HG03457 (cell line): ENCODE measurements around the gene OSBPL5.

Source experiments
- ATAC-seq: cut with Tn5 transposase; IDR thresholded peaks from one replicate; pipeline ENCODE4 v1.9.1; 2021; ENCODE audit warnings: moderate number of reproducible peaks; ENCODE audit not compliant: unreplicated experiment

The OSBPL5 gene

DNA sequence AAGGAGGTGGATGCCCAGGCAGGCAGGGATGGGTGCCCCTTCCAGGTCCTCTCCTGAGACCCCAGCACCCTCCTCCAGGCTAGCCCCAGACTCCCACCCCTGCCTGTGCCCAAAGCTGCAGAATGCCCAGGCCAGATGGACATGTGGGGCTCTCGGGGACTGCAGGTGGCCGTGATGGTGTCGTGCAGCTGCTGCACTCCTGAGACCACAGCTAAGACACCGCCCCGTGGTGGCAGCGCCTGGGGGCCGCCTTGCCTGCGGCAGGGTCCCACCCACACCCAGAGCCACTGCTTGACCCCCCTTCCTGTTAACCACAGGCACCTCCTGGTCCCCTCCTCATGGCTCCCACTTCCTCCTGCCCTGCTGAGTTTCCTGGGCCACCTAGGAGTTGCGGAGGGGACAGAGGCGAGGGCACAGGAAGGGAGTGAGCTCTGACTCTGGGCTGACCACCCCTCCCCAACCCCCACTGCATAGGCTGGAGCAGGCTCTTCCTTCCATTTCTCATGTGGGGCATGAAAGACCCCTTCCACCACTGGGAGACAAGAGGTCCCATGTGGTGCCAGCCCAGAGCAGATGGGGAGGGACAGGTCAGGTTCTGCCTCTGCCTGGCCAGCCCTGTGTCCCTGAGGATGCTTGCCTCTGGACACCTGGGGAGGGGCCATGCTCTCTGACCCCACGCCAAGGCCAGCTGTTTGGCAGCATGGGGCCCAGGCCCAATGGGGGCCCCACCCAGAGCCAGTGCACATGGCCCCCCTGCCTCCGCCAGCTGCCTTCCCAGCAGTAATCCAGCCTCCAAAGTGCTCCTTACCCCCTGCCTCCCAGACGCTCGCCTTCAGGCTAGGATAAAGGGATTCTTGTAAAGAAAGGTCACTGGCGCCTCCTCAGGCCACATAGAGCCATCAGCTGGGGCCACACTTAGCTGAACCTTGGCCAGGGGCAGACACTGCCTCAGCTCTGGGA, 29.3 kb downstream of the OSBPL5 start:
- no peak for ATAC-seq

- no peak for ATAC-seq
These were observed 30.2 kb downstream of the OSBPL5 start for GRCh38 chr11:3134651-3135480.

- no peak for ATAC-seq
These were observed 30.9 kb downstream of the OSBPL5 start for GRCh38 chr11:3134218-3134621.

DNA sequence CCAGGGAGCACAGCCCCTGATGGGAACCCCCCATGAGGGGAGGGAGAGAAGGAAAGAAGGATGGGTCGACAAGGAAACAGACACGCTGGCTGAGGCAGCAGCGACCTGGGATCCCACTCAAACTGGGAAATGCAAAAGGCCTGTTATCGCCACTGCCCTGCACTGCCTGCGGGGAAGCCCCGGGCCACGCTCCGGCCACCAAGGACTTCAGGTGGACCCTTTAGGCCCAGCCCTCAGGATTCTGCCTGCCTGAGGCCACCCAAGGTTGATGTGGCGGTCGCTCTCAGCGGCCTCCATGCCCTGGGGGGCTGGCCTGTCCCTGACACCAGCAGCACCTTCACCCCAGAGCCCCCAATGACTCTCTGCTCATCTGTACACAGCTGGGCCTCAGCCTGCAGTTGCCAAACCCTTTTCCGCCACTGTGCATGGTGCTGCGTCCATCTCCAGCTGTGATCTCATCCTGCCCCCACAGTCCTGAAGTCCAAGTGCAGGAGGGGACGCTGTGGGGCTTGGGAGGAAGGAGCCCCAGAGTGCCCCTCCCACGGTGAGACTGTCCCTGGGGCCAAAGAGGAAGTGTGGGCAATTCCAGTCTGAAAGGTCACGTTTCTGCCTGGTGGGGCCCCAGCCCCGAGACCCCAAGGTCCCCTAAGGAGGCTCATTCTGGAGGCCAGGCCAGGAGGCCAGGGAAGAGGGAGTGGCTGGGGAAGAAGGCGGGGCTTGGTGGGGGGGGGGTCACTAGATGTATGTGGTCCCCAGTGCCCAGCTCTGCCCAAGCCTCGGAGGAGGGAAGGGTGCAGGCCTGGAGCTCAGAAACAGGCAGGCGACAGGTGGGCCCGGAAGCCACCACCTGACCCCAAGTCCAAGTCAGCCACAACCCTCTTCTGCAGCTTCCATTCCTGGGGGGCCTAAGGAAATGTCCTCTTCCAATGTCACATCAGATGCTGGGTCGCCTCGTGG, 31.6 kb downstream of the OSBPL5 start:
- ATAC-seq = no peak

GRCh38 chr11:3132831-3133260, 32.3 kb downstream of the OSBPL5 start:
- no peak for ATAC-seq

DNA sequence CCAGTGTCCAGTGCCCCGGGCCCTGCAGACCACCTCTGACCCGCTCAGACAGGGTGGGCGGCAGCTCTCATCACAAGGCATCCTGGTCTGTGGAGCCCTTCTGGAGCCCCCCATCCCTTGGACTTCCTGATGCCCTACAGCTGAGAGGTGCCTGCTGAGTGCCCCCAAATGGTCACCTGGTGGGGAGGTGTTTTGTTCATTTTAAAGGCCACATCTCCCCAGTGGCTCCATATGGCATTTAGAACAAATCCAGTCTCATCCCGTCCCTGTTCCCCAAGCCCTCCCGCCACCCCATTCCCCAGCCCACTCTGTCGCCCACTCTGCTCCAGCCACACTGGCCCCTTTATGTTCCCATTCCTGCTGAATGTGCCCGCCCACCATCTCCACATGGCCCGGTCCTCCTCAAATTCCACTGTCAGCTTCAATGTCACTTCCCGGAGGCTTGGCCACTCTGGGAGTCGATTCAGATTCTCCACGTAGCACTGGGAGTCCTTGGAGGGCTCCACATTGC, 32.8 kb downstream of the OSBPL5 start:
- ATAC-seq = no peak

GRCh38 chr11:3131330-3131941, 33.7 kb downstream of the OSBPL5 start:
- no peak for ATAC-seq

DNA sequence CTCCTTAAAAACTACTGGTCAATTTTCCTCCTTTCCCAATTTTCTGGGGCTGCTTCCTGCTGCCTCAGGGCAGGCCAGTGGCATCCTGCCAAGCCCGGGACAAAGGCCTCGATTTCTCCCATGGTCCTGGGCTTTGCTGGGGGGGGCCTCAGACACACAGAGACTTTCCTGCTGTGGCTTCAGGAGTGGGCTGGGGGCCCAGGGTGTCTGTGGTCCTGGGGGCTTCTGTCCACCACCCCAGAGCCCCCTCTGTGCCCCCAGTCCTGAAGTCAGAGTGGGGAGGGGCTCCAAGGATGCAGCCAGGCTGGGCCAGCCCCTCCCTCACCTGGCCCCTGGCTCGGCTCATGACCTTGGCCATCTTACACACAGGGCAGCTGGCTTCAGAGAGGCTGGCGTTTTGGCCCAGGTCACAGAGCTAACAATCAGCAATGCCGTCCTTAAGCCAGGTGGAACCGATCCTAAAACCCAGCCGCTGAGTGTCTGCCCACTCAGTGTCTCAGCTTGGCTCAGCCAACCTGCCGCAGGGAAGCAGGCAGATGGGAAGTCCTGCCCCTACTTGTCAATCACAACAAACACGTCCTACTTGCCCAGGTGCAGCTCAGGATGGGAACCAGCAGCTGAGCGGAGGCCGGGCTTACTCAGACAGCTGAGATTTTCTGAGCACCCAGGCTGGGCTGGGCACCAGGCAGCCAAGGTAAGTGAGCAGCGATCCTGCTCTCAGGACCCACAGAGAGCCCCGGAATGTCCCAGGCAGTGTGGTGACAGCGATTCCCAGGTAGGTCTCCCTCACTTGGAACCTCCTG, 34.6 kb downstream of the OSBPL5 start:
- no peak for ATAC-seq

DNA sequence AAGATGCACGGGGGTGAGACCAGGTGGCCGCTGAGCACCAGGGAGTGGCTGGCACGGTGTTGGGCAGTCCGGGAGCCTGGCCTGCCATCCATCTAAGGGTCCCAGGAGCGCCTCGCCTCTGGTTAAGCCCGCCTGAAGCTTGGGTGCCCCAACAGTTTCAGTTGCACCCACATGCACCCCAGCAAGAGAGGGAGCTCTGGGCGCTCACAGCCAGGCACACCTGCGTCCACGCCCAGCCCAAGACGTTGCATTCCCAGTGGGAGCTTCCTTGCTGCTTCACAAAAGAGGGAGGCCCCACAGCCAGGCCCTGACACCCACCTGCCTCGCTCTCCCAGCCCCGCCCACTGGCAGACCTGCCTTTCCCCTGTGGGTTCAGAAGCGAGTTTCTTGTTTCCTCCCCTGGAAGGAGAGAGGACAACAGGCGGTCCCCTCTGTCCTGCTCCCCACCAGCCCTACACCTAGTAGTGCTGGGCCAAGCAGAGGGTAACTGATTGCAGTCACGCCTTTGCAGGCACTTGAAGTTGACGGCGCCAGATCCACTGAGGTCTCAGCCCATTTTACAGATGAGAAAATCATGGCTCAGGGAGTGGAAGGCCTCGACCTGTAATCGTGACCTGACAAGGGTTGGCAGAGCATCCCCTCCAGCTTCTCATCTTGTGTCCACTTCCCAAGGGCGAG, 35.4 kb downstream of the OSBPL5 start:
- no peak for ATAC-seq

- no peak for ATAC-seq
These were observed 35.9 kb downstream of the OSBPL5 start for GRCh38 chr11:3129181-3129590.

GRCh38 chr11:3128356-3129180, 36.5 kb downstream of the OSBPL5 start:
- no peak for ATAC-seq

DNA sequence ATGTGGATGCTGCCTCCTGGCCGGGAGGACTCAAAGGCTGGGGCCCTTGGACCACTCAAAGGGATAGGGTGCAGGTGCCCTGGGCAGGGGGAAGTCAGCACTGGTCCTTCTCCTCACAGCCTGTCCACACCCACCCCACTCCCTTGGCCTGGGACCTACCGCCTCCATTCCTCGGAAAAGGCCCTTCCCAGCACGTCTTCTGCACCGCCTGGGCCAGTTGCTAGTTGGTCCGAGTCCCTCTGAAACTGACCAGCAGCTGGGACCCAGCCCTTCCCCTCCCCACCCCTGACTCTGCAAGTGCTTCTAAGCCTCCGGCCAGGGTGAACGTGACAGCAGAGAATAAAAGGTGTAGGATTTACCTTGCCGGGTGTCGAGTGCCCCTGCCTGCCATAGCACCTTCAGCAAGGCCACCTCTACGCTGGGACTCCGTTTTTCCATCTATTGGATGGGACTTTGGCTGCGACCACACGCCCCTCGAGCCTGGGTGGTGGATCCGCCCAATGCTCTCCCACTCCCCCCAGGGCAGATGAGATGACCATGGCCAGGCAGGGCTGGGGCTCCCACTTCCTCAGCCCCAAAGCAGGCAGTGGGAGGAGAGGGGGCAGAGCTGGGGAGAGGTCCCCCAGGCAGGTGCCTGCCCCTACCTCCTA, 37.3 kb downstream of the OSBPL5 start:
- ATAC-seq = no peak

- no peak for ATAC-seq
These were observed 38.0 kb downstream of the OSBPL5 start for GRCh38 chr11:3126901-3127691.

GRCh38 chr11:3126207-3126865, 38.8 kb downstream of the OSBPL5 start:
- ATAC-seq = no peak

GRCh38 chr11:3124821-3125220, 40.3 kb downstream of the OSBPL5 start:
- no peak for ATAC-seq
